ES-I3 (cell line): ENCODE measurements around the gene PCDH18.

Experiments
- H3K36me3 ChIP-seq: 2 replicates; pipeline ENCODE4 v1.6.1; 2013; ENCODE audit warnings: mild to moderate bottlenecking, low read length, control low read depth, moderate library complexity; ENCODE audit not compliant: insufficient read depth
- H3K4me1 ChIP-seq: 2 replicates; pipeline ENCODE4 v1.6.1; 2013; ENCODE audit warnings: mild to moderate bottlenecking, control low read depth, low read length; ENCODE audit not compliant: insufficient read depth
- H3K9ac ChIP-seq: 2 replicates; pipeline ENCODE4 v1.6.1; 2013; ENCODE audit warnings: low read depth, mild to moderate bottlenecking, low read length, moderate library complexity
- H3K9me3 ChIP-seq: 2 replicates; pipeline ENCODE4 v1.6.1; 2013; ENCODE audit warnings: mild to moderate bottlenecking, low read length, moderate library complexity; ENCODE audit not compliant: control insufficient read depth, insufficient read depth

The PCDH18 gene, protein sequence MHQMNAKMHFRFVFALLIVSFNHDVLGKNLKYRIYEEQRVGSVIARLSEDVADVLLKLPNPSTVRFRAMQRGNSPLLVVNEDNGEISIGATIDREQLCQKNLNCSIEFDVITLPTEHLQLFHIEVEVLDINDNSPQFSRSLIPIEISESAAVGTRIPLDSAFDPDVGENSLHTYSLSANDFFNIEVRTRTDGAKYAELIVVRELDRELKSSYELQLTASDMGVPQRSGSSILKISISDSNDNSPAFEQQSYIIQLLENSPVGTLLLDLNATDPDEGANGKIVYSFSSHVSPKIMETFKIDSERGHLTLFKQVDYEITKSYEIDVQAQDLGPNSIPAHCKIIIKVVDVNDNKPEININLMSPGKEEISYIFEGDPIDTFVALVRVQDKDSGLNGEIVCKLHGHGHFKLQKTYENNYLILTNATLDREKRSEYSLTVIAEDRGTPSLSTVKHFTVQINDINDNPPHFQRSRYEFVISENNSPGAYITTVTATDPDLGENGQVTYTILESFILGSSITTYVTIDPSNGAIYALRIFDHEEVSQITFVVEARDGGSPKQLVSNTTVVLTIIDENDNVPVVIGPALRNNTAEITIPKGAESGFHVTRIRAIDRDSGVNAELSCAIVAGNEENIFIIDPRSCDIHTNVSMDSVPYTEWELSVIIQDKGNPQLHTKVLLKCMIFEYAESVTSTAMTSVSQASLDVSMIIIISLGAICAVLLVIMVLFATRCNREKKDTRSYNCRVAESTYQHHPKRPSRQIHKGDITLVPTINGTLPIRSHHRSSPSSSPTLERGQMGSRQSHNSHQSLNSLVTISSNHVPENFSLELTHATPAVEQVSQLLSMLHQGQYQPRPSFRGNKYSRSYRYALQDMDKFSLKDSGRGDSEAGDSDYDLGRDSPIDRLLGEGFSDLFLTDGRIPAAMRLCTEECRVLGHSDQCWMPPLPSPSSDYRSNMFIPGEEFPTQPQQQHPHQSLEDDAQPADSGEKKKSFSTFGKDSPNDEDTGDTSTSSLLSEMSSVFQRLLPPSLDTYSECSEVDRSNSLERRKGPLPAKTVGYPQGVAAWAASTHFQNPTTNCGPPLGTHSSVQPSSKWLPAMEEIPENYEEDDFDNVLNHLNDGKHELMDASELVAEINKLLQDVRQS

DNA sequence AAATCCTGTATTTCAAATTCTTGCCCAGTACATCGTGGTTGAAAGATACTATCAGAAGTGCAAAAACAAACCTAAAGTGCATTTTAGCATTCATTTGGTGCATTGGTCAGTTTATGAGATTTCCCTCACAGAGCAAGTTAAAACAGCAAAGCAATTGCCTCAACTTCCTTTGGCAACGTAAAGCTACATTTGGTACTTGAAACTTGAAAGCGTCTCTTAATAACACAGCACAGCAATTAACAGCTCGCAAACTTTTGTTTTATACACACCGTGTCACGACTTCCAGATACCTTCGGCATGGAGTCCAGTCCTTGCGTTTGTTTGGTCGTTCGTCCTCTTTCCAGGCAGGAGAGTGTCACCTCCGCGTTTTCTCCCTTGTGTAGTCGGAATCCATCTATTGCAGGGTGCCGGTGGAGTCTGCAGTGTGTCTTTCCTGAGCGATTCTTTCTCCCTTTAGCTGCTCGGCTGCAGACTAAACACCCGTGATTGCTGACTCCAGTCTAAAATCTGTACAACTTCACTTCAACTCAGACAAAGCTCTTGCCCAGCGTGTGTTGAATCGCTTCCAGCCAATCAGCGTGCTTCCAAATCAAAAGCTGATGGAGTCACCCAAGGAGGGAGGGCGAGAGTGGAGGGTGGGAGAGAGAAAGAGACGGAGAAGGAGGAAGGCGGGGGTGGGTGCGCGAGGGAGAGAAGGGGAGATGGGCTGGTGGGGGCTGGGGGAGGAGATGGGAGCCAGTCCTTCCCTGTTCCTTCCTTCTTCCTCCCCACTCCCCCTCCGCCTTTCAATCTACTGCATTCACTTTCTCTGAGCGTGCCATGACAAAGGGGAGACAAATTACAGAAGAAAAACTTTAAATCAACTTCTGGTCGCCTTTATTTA is at the start of gene PCDH18:
PCDH18 (minus strand) TSS at position 509 of the 883 bp plus-strand sequence; CDS start at position 103, 406 bp downstream.
- Histone ChIP-seq H3K9ac (peak within 1 kb of the TSS; percentile 95), H3K4me1 (peaks cover 38% of the 10 kb centered on the region), H3K9me3 (no peaks in the 10 kb centered on the region), H3K36me3 (peaks cover 21% of the 10 kb centered on the region)

GRCh38 chr4:137576446-137576845 is 44.2 kb upstream of the PCDH18 start:
- Histone ChIP-seq H3K9ac (no peak overlapping the region), H3K36me3 (no peaks in the 10 kb centered on the region)

GRCh38 chr4:137572647-137573046 is 40.4 kb upstream of the PCDH18 start:
- Histone ChIP-seq H3K36me3 (no peaks in the 10 kb centered on the region), H3K9me3 (no peaks in the 10 kb centered on the region), H3K9ac (no peak overlapping the region), H3K4me1 (peaks cover 8% of the 10 kb centered on the region)

More at GRCh38 chr4:137576446-137576845, 44.2 kb upstream of the PCDH18 start:
- Histone ChIP-seq H3K4me1 (peaks cover 8% of the 10 kb centered on the region), H3K9me3 (no peaks in the 10 kb centered on the region)

- Histone ChIP-seq H3K4me1 (peaks cover 8% of the 10 kb centered on the region), H3K9me3 (no peaks in the 10 kb centered on the region), H3K9ac (no peak overlapping the region), H3K36me3 (no peaks in the 10 kb centered on the region)
These were observed 39.9 kb upstream of the PCDH18 start for GRCh38 chr4:137572163-137572562.

- H3K36me3 ChIP-seq: no peaks in the 10 kb centered on the region
- no peaks in the 10 kb centered on the region for H3K9me3 ChIP-seq
- no peak overlapping the region for H3K9ac ChIP-seq
- peaks cover 8% of the 10 kb centered on the region; the same call in 1 of the 2 replicates for H3K4me1 ChIP-seq
These were observed 27.5 kb upstream of the PCDH18 start for GRCh38 chr4:137559801-137560200.

GRCh38 chr4:137558951-137559350 is 26.7 kb upstream of the PCDH18 start:
- Histone ChIP-seq H3K9ac (no peak overlapping the region), H3K4me1 (peaks cover 8% of the 10 kb centered on the region; the same call in 1 of the 2 replicates), H3K36me3 (no peaks in the 10 kb centered on the region), H3K9me3 (no peaks in the 10 kb centered on the region)

DNA sequence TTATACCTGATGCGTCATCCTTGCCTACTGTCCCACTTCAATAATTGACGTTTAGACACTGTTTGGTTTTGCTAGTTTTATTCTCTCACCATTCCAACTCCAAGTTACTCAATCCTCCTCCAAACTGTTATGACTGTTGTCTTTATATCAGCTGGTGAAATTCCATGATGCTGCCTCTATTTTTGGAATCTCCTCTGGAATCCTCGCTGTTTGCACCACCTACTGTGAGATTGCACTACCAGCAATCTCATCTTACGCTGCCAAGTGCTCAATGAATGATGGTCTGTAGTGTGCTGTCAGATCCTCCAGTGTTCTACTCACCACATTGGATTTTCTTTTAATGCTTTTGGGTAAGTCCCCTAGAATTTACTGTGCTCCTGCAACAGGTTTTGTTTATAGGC is 13.2 kb upstream of the PCDH18 start:
- peaks cover 43% of the 10 kb centered on the region for H3K4me1 ChIP-seq
- no peaks in the 10 kb centered on the region for H3K9me3 ChIP-seq
- H3K36me3 ChIP-seq: no peaks in the 10 kb centered on the region
- no peak overlapping the region for H3K9ac ChIP-seq

GRCh38 chr4:137543648-137544047 is 11.4 kb upstream of the PCDH18 start:
- H3K4me1 ChIP-seq: peaks cover 43% of the 10 kb centered on the region
- H3K9me3 ChIP-seq: no peaks in the 10 kb centered on the region
- H3K9ac ChIP-seq: no peak overlapping the region
- H3K36me3 ChIP-seq: no peaks in the 10 kb centered on the region

GRCh38 chr4:137543198-137543597 is 10.9 kb upstream of the PCDH18 start:
- Histone ChIP-seq H3K9me3 (no peaks in the 10 kb centered on the region), H3K9ac (no peak overlapping the region), H3K36me3 (no peaks in the 10 kb centered on the region), H3K4me1 (peaks cover 43% of the 10 kb centered on the region)

DNA sequence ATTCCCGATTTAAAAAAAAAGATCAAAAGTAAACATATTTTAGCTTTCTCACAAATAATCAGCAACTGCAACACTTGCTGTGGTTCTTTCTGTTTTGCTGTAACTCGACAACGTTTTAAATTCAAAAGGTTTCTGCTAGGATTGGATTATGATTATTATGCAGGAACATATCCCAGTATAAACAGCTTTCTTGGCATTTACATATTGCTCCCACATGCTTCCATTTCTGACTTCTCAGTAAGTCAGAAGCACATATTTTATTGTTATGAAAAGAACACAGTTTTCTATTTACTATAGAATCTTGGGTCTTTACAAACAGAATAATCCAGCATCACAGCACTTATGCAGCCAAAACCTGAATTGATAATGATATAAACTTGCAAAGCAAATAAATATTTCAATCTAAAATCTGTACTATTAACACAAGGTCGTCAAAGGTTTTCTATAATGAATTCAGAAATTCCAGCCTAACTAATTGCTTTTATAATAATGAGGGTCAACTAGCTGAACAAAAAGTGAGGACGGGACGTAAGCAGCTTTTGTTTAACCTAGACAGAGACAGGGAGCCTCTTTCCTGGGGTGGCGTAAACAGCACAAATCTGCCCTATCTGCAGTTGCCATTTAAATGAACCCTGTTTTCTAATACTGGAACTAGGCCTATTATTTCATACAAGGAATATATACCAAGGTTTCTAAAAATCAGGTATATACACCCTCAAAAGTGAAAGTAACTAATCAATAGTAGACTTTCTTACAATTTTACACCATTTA is 9.8 kb upstream of the PCDH18 start:
- Histone ChIP-seq H3K9ac (no peak overlapping the region), H3K9me3 (no peaks in the 10 kb centered on the region), H3K4me1 (peaks cover 45% of the 10 kb centered on the region), H3K36me3 (no peaks in the 10 kb centered on the region)

DNA sequence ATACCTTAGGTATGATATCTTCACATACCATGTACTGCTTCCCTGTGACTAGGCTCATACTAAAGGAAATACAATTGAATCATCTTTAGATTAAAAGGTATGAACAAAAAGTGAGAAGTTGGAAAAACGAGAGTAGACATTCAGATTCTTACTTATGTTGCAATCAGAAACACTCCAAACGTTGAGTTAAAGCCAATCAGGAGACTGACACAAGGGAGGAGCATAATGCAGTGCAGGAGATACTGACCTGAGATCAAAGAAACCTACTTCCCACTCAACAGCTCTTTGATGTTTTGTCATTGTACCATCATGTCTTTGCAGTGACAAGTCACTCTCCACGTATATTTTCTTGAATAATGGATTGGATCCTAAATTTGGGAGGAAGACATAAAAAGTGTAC is 8.9 kb upstream of the PCDH18 start:
- H3K36me3 ChIP-seq: no peaks in the 10 kb centered on the region
- H3K9me3 ChIP-seq: no peaks in the 10 kb centered on the region
- H3K9ac ChIP-seq: no peak overlapping the region
- H3K4me1 ChIP-seq: peaks cover 52% of the 10 kb centered on the region

DNA sequence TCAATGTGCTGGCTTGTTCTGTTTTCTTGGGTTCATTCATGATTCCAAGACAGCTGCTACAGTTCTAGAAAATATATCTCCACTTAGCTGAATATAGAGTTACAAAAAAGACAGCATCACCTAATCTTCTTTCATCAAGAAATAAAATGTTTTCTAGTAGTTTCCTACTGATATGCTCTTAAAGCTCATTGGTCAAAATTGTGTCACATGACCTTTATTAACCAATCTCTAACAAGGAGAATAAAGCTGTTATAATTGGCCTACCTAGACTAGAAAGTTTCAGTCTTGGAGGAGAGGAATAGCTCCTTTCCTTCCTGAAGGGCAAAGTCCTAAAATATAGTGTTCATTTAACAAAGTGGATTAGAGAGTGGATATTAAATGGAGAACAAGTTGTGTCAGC is 8.1 kb upstream of the PCDH18 start:
- H3K4me1 ChIP-seq: peaks cover 55% of the 10 kb centered on the region
- no peaks in the 10 kb centered on the region for H3K36me3 ChIP-seq

DNA sequence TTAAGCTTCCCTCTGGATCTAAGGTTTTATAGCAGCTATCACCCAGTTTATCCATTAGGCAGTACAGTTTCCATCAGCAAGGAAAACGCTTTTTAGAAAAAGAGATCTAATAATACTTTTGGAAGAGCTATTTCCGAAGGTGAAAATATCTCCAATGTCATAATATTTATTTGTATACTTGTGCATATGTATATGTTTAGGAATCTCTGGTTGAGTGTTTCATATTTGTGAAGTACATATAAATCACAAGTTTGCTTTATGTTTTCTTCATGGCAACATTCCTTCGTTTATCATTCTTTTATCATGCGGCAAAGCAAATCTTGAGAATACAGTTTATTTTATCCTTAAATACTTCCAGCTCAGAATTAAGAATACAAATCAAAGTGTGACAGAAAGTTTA is 6.2 kb upstream of the PCDH18 start:
- no peak overlapping the region for H3K9ac ChIP-seq
- no peaks in the 10 kb centered on the region for H3K36me3 ChIP-seq
- no peaks in the 10 kb centered on the region for H3K9me3 ChIP-seq
- H3K4me1 ChIP-seq: peaks cover 59% of the 10 kb centered on the region

More for the DNA sequence above, 8.1 kb upstream of the PCDH18 start:
- no peak overlapping the region for H3K9ac ChIP-seq
- H3K9me3 ChIP-seq: no peaks in the 10 kb centered on the region
